GM19043 (cell line): ENCODE measurements around the gene MRPS12.

Experiments
- ATAC-seq: cut with Tn5 transposase; IDR thresholded peaks from one replicate; pipeline ENCODE4 v1.9.1; 2021; ENCODE audit warnings: low read depth; ENCODE audit not compliant: unreplicated experiment

MRPS12 gene

GRCh38 chr19:38970664-38971532 is 40.2 kb downstream of the MRPS12 start:
- ATAC-seq: no peak

GRCh38 chr19:38971672-38972071 is 40.9 kb downstream of the MRPS12 start:
- no peak for ATAC-seq

GRCh38 chr19:38974624-38975213 is 44.0 kb downstream of the MRPS12 start:
- ATAC-seq: no peak

GRCh38 chr19:38975214-38975860 is 44.6 kb downstream of the MRPS12 start, which contains the start of gene FBXO17:
Gene FBXO17 (minus strand): TSS chr19:38975742. CDS start chr19:38950319, 25,423 bp downstream.
- ATAC-seq: no peak

GRCh38 chr19:38975861-38976271 is 45.1 kb downstream of the MRPS12 start:
- ATAC-seq: no peak

GRCh38 chr19:38977445-38978325 is 46.9 kb downstream of the MRPS12 start:
- ATAC-seq: no peak

GRCh38 chr19:38978326-38978689 is 47.6 kb downstream of the MRPS12 start:
- no peak for ATAC-seq

GRCh38 chr19:38979812-38980211 is 49.1 kb downstream of the MRPS12 start:
- ATAC-seq: no peak

GRCh38 chr19:38980583-38981374 is 50.0 kb downstream of the MRPS12 start:
- no peak for ATAC-seq
